Chondrocyte (in vitro differentiated cells): Measurements from ENCODE around the gene DNAI1. TPM values are rescaled to one million over a fixed set of nuclear protein-coding genes. Genes with fewer than 3 reads are reported as not detected.

Source experiments
- DNase-seq: peaks from one replicate; pipeline ENCODE4 v3.0.0; 2021; ENCODE audit warnings: mixed read lengths, low spot score
- H3K27ac Mint-ChIP-seq: one replicate; pipeline ENCODE4 v1.8.0; 2021; ENCODE audit warnings: mild to moderate bottlenecking, moderate library complexity, mixed read lengths; ENCODE audit not compliant: unreplicated experiment
- H3K27me3 Mint-ChIP-seq: 2 replicates; pipeline ENCODE4 v1.8.0; 2021; ENCODE audit warnings: low read depth, mixed read lengths
- H3K36me3 Mint-ChIP-seq: 2 replicates; pipeline ENCODE4 v1.8.0; 2021; ENCODE audit warnings: low read depth, mixed read lengths
- H3K4me1 Mint-ChIP-seq: 2 replicates; pipeline ENCODE4 v1.8.0; 2021; ENCODE audit warnings: low read depth, mild to moderate bottlenecking, mixed read lengths
- H3K4me3 Mint-ChIP-seq: one replicate; pipeline ENCODE4 v1.8.0; 2021; ENCODE audit warnings: mild to moderate bottlenecking, moderate library complexity, mixed read lengths; ENCODE audit not compliant: unreplicated experiment
- H3K9me3 Mint-ChIP-seq: 2 replicates; pipeline ENCODE4 v1.8.0; 2021; ENCODE audit warnings: low read depth, mixed read lengths
- CTCF ChIP-seq: fragments of 200-600 bp; sonication (generic); IDR thresholded peaks from 2 replicates; pipeline ENCODE4 v1.5.0; 2021; ENCODE audit warnings: antibody characterized with exemption, mild to moderate bottlenecking, moderate library complexity
- total RNA-seq: library from RNA; stranded (reverse); gene quantifications from 3 replicates; pipeline ENCODE4 v1.2.1, GENCODE V29; 2021

The DNAI1 gene
- total RNA-seq, 1 donor from 2014 or later: 0.25 TPM

GRCh38 chr9:34451545-34451944 lies 7.1 kb upstream of the DNAI1 start:
- Mint-ChIP-seq H3K27me3 (no peaks in the 10 kb centered on the region), H3K4me3 (no peak overlapping the region), H3K27ac (peak overlapping the region; percentile 39), H3K9me3 (no peaks in the 10 kb centered on the region), H3K4me1 (peaks cover 38% of the 10 kb centered on the region), H3K36me3 (peaks cover 3% of the 10 kb centered on the region)
- TF ChIP-seq CTCF: no peak
- no peak for DNase-seq

- Mint-ChIP-seq H3K4me1 (peaks cover 44% of the 10 kb centered on the region), H3K36me3 (peaks cover 3% of the 10 kb centered on the region), H3K9me3 (no peaks in the 10 kb centered on the region), H3K4me3 (no peak overlapping the region), H3K27me3 (no peaks in the 10 kb centered on the region), H3K27ac (no peak overlapping the region)
- no peak for TF ChIP-seq CTCF
- no peak for DNase-seq
These were observed 6.0 kb upstream of the DNAI1 start for GRCh38 chr9:34452568-34452967.

GRCh38 chr9:34454571-34455065 lies 4.0 kb upstream of the DNAI1 start:
- no peak for DNase-seq
- Mint-ChIP-seq H3K27me3 (peaks cover 3% of the 10 kb centered on the region), H3K4me3 (no peak overlapping the region), H3K27ac (no peak overlapping the region), H3K36me3 (peaks cover 3% of the 10 kb centered on the region), H3K9me3 (no peaks in the 10 kb centered on the region), H3K4me1 (peaks cover 51% of the 10 kb centered on the region)
- peak; percentile 53 for TF ChIP-seq CTCF

GRCh38 chr9:34456151-34456550 lies 2.5 kb upstream of the DNAI1 start:
- Mint-ChIP-seq H3K36me3 (peaks cover 3% of the 10 kb centered on the region), H3K4me1 (peaks cover 46% of the 10 kb centered on the region), H3K27ac (no peak overlapping the region), H3K4me3 (peak overlapping the region; percentile 98), H3K9me3 (no peaks in the 10 kb centered on the region), H3K27me3 (peaks cover 4% of the 10 kb centered on the region)
- no peak for DNase-seq
- no peak for TF ChIP-seq CTCF

GRCh38 chr9:34456746-34457145 lies 1.9 kb upstream of the DNAI1 start:
- no peaks in the 10 kb centered on the region for H3K9me3 Mint-ChIP-seq
- peak overlapping the region; percentile 95 for H3K27ac Mint-ChIP-seq
- DNase-seq: no peak
- no peak for TF ChIP-seq CTCF
- peaks cover 3% of the 10 kb centered on the region for H3K36me3 Mint-ChIP-seq
- peaks cover 40% of the 10 kb centered on the region for H3K4me1 Mint-ChIP-seq
- H3K27me3 Mint-ChIP-seq: peaks cover 8% of the 10 kb centered on the region
- H3K4me3 Mint-ChIP-seq: peak overlapping the region; percentile 98
